Subcutaneous abdominal adipose tissue (tissue), 5 donors: ENCODE measurements around the gene CHD6.

Experiments
- H3K27ac ChIP-seq: one replicate; pipeline ENCODE4 v1.7.0; 2013; ENCODE audit warnings: low read depth, mild to moderate bottlenecking, inconsistent platforms, low read length, moderate library complexity
- H3K27me3 ChIP-seq, 5 donors: one replicate each; pipeline ENCODE4 v1.7.0; 2013; ENCODE audit warnings: low read length in 5 of 5, inconsistent platforms in 1 of 5; ENCODE audit not compliant: control insufficient read depth in 5 of 5, insufficient read depth in 4 of 5
- H3K36me3 ChIP-seq, 5 donors: one replicate each; pipeline ENCODE4 v1.7.0; 2013; ENCODE audit warnings: low read length in 5 of 5; ENCODE audit not compliant: control insufficient read depth in 5 of 5, insufficient read depth in 5 of 5
- H3K4me1 ChIP-seq, 5 donors: one replicate each; pipeline ENCODE4 v1.7.0; 2013; ENCODE audit warnings: low read length in 5 of 5, mild to moderate bottlenecking in 3 of 5, moderate library complexity in 1 of 5; ENCODE audit not compliant: control insufficient read depth in 5 of 5, insufficient read depth in 5 of 5
- H3K4me3 ChIP-seq, 5 donors: one replicate each; pipeline ENCODE4 v1.7.0; 2013; ENCODE audit warnings: low read length in 5 of 5, low read depth in 1 of 5
- H3K9ac ChIP-seq, 5 donors: one replicate each; pipeline ENCODE4 v1.7.0; 2013; ENCODE audit warnings: low read length in 5 of 5, mild to moderate bottlenecking in 4 of 5, moderate library complexity in 3 of 5
- H3K9me3 ChIP-seq, 5 donors: one replicate each; pipeline ENCODE4 v1.7.0; 2013; ENCODE audit warnings: low read length in 5 of 5; ENCODE audit not compliant: control insufficient read depth in 5 of 5
- donor health status: healthy.
- donor health status: healthy.
- donor health status: healthy.
- donor health status: healthy.
- donor health status: healthy.

Gene CHD6

GRCh38 chr20:41621971-41622370 is 3.8 kb upstream of the CHD6 start:
- Histone ChIP-seq H3K4me1 (peaks cover 4 to 16% (median 15%) of the 10 kb centered on the region in 5 donors), H3K27me3 (no peaks in the 10 kb centered on the region), H3K36me3 (no peaks in the 10 kb centered on the region), H3K27ac (no peak overlapping the region), H3K9me3 (no peaks in the 10 kb centered on the region), H3K4me3 (no peak overlapping the region), H3K9ac (no peak overlapping the region)

GRCh38 chr20:41621421-41621820 is 3.2 kb upstream of the CHD6 start:
- Histone ChIP-seq H3K4me1 (peaks cover 5 to 21% (median 20%) of the 10 kb centered on the region in 5 donors), H3K27me3 (no peaks in the 10 kb centered on the region), H3K9me3 (no peaks in the 10 kb centered on the region), H3K27ac (no peak overlapping the region), H3K4me3 (no peak overlapping the region), H3K36me3 (no peaks in the 10 kb centered on the region), H3K9ac (no peak overlapping the region)

DNA sequence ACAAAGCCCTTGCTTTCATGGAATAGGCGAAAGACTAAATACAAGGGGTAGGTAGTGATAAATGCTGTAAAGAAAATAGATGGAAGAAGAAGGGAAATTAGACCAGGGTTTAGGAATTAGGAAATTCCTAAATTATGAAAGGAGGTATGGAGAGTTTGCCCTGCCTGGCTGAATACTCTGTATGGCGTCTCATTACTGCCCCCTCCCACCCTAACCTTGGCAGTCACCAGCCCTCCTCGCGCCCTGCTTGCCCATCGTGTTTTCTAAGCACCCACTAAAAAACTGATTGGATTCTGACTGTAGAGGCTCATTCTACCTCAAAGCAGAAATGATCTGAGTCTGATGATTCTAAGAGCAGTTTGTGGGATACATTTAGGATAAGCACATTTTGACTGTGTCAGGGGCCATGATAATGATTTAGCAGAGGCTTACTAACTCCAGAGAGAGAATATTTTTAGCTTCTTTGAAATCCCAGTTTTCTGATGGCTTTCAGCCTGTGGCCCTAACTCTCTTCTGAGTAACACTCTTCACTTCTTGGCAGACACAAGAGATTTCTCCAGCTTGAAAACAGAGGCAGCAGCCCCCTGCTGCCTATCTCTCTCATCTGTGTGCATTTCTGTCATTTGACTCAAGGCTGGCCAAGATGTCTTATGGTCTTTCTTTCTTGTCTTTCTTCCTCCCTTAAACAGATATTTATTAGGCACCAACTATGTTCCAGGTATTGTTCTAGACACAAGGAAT is 1.4 kb upstream of the CHD6 start:
- Histone ChIP-seq H3K27ac (peak overlapping the region; percentile 30), H3K9ac (peak overlapping the region in 2 of 5 donors; percentile 59 to 70)

GRCh38 chr20:41618807-41619311 is 682 bp upstream of the CHD6 start:
- peak overlapping the region; percentile 30 for H3K27ac ChIP-seq
- H3K27me3 ChIP-seq = no peaks in the 10 kb centered on the region
- peak overlapping the region in 3 of 5 donors; percentile 40 to 70 (median 59) for H3K9ac ChIP-seq

More for the DNA sequence above, 1.4 kb upstream of the CHD6 start:
- Histone ChIP-seq H3K9me3 (no peaks in the 10 kb centered on the region), H3K4me1 (peaks cover 5 to 40% (median 31%) of the 10 kb centered on the region in 5 donors), H3K36me3 (no peaks in the 10 kb centered on the region), H3K4me3 (peak overlapping the region in 2 of 5 donors; percentile 70 to 83), H3K27me3 (no peaks in the 10 kb centered on the region)

GRCh38 chr20:41617059-41617901 is 897 bp downstream of the CHD6 start:
- no peaks in the 10 kb centered on the region for H3K27me3 ChIP-seq
- peaks cover 5 to 40% (median 31%) of the 10 kb centered on the region in 5 donors for H3K4me1 ChIP-seq
- H3K36me3 ChIP-seq = no peaks in the 10 kb centered on the region
- peak overlapping the region; percentile 65 for H3K27ac ChIP-seq
- H3K9me3 ChIP-seq = no peaks in the 10 kb centered on the region
- H3K4me3 ChIP-seq = peak overlapping the region; percentile 77 to 86 (median 82)
- peak overlapping the region; percentile 46 to 75 (median 51) for H3K9ac ChIP-seq

More at GRCh38 chr20:41618807-41619311, 682 bp upstream of the CHD6 start:
- peak overlapping the region in 4 of 5 donors; percentile 70 to 83 (median 78) for H3K4me3 ChIP-seq
- H3K4me1 ChIP-seq = peaks cover 5 to 40% (median 31%) of the 10 kb centered on the region in 5 donors
- no peaks in the 10 kb centered on the region for H3K9me3 ChIP-seq
- no peaks in the 10 kb centered on the region for H3K36me3 ChIP-seq

- Histone ChIP-seq H3K9ac (no peak overlapping the region), H3K4me3 (no peak overlapping the region), H3K4me1 (peaks cover 5 to 40% (median 31%) of the 10 kb centered on the region in 5 donors), H3K9me3 (no peaks in the 10 kb centered on the region), H3K27ac (no peak overlapping the region), H3K27me3 (no peaks in the 10 kb centered on the region), H3K36me3 (no peaks in the 10 kb centered on the region)
These were observed 1.9 kb downstream of the CHD6 start for GRCh38 chr20:41616228-41616627.

- Histone ChIP-seq H3K27me3 (no peaks in the 10 kb centered on the region), H3K4me3 (no peak overlapping the region), H3K4me1 (peaks cover 5 to 40% (median 31%) of the 10 kb centered on the region in 5 donors), H3K27ac (no peak overlapping the region), H3K36me3 (no peaks in the 10 kb centered on the region), H3K9ac (no peak overlapping the region), H3K9me3 (no peaks in the 10 kb centered on the region)
These were observed 2.5 kb downstream of the CHD6 start for GRCh38 chr20:41615676-41616075.

DNA sequence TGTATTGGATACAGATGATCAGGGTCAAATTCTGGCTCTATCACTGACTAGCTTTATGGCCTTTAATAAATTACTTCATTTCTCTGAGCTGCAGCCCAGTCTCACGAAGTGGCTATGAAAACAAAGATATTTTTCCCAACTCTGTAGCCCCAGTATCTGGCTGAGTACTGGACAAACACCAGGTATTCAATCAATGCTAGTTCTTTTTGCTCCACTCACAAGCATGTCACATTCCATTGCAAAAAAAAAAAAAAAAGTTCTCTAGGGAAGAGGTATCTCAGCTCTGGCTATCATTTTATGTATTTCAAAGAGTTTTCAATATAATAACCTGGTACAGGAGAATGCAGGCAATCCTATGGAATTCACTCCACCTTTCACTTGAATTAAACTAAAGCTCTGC is 3.1 kb downstream of the CHD6 start:
- no peaks in the 10 kb centered on the region for H3K9me3 ChIP-seq
- H3K36me3 ChIP-seq = no peaks in the 10 kb centered on the region
- no peaks in the 10 kb centered on the region for H3K27me3 ChIP-seq
- no peak overlapping the region for H3K27ac ChIP-seq
- H3K4me3 ChIP-seq = no peak overlapping the region
- H3K4me1 ChIP-seq = peaks cover 5 to 40% (median 31%) of the 10 kb centered on the region in 5 donors
- H3K9ac ChIP-seq = no peak overlapping the region

DNA sequence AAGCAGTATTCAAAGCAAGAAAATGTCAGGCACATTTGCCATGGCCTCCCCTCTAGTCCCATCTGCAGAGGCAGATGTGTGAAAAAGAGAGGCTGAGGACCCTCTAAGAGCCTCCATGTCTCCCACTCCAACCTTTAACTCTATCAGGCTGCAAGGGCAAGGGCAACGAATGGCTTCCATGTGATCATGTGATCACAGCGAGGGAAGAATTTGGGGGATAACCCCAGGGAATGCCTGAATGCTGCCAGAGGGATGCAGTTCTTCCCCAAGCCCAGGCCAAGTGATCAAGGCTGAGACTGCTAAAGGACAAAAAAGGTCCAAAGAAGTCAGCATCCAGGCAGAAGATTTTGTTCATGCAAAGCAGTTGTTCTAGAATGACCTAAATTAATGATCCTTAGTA is 4.9 kb downstream of the CHD6 start:
- H3K4me1 ChIP-seq = peaks cover 5 to 30% (median 25%) of the 10 kb centered on the region in 5 donors
- no peaks in the 10 kb centered on the region for H3K9me3 ChIP-seq
- H3K27me3 ChIP-seq = no peaks in the 10 kb centered on the region
- no peaks in the 10 kb centered on the region for H3K36me3 ChIP-seq
- H3K27ac ChIP-seq = no peak overlapping the region
- H3K9ac ChIP-seq = no peak overlapping the region
- H3K4me3 ChIP-seq = no peak overlapping the region

DNA sequence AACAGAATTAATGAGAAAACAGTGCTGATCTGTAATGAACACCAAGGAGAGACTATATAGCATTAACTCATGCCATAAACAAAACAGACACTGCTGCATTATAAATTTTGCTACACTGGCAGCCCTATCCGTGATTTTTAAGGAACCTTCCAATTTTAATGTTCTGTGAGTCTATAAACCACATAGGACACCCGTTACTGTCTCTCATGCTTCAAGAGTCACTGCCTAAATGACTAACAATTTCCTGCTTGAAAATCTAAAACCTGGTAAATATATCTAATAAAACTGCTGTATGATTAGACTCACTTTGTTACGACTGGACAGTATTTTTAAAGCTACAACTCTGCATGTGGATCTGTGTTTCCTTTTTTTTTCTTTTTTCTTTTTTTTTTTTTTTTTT is 8.7 kb downstream of the CHD6 start:
- H3K9ac ChIP-seq = no peak overlapping the region

More for the DNA sequence above, 8.7 kb downstream of the CHD6 start:
- no peak overlapping the region for H3K4me3 ChIP-seq
- H3K36me3 ChIP-seq = no peaks in the 10 kb centered on the region
- H3K4me1 ChIP-seq = peaks cover 0 to 6% (median 0%) of the 10 kb centered on the region in 5 donors
- H3K9me3 ChIP-seq = no peaks in the 10 kb centered on the region
- H3K27ac ChIP-seq = no peak overlapping the region
- no peaks in the 10 kb centered on the region for H3K27me3 ChIP-seq
